Measurements from ENCODE around the gene ZNF575. TPM values are rescaled to one million over a fixed set of nuclear protein-coding genes. Genes with fewer than 3 reads are reported as not detected.

ZNF575 gene
- total RNA-seq, 1 experiment from 2014 or later = 0.13 TPM

GRCh38 chr19:43486412-43486811, 46.6 kb upstream of the ZNF575 start (continued):
- TF ChIP-seq SP1 (CRISPR knock-in tag; conservative IDR thresholded peaks at IDR 0.05) = no peak
- no peak for TF ChIP-seq JUN (CRISPR knock-in tag; IDR thresholded peaks at IDR 0.05)
- no peak for TF ChIP-seq NFE2L1 (CRISPR knock-in tag; IDR thresholded peaks at IDR 0.05)
- TF ChIP-seq, protein P1, sequence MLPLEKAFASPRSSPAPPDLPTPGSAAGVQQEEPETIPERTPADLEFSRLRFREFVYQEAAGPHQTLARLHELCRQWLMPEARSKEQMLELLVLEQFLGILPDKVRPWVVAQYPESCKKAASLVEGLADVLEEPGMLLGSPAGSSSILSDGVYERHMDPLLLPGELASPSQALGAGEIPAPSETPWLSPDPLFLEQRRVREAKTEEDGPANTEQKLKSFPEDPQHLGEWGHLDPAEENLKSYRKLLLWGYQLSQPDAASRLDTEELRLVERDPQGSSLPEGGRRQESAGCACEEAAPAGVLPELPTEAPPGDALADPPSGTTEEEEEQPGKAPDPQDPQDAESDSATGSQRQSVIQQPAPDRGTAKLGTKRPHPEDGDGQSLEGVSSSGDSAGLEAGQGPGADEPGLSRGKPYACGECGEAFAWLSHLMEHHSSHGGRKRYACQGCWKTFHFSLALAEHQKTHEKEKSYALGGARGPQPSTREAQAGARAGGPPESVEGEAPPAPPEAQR (CRISPR knock-in tag; IDR thresholded peaks at IDR 0.05) = no peak
- TF ChIP-seq TEAD4 (CRISPR knock-in tag; IDR thresholded peaks at IDR 0.05) = no peak
- TF ChIP-seq USF2 (CRISPR knock-in tag; IDR thresholded peaks at IDR 0.05) = no peak
- TF ChIP-seq, protein P2, sequence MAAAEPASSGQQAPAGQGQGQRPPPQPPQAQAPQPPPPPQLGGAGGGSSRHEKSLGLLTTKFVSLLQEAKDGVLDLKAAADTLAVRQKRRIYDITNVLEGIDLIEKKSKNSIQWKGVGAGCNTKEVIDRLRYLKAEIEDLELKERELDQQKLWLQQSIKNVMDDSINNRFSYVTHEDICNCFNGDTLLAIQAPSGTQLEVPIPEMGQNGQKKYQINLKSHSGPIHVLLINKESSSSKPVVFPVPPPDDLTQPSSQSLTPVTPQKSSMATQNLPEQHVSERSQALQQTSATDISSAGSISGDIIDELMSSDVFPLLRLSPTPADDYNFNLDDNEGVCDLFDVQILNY (CRISPR knock-in tag; IDR thresholded peaks at IDR 0.05) = no peak
- no peak for TF ChIP-seq TCF7 (CRISPR knock-in tag; IDR thresholded peaks at IDR 0.05; ENCODE audit: low read depth)
- TF ChIP-seq ZMAT4 (CRISPR knock-in tag; IDR thresholded peaks at IDR 0.05) = no peak

DNA sequence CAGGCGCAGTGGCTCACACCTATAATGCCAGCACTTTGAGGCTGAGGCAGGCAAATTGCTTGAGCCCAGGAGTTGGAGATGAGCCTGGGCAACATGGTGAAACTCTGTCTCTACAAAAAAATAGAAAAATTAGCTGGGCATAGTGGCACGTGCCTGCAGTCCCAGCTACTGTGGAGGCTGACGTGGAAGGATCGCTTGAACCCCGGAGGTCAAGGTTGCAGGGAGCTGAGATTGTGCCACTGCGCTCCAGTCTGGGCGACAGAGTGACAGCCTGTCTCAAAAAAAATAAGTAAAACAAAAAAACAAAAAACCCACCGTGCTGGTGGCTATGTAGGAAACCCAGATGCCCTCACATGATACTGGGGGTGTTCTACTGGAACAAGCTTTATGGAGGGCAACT, 44.8 kb upstream of the ZNF575 start:
- Mint-ChIP-seq H3K4me3 (no peak overlapping the region), H3K27me3 (ENCODE audit: low read depth) (no peaks in the 10 kb centered on the region; the same call in 1 of the 2 replicates), H3K36me3 (no peaks in the 10 kb centered on the region), H3K9me3 (no peaks in the 10 kb centered on the region), H3K27ac (no peak overlapping the region), H3K4me1 (no peaks in the 10 kb centered on the region)
- TF ChIP-seq NR2C2 (CRISPR knock-in tag; IDR thresholded peaks at IDR 0.05) (no peak), ESRRA (CRISPR knock-in tag; IDR thresholded peaks at IDR 0.05; ENCODE audit: borderline replicate concordance) (no peak), IRF2 (CRISPR knock-in tag; IDR thresholded peaks at IDR 0.05; ENCODE audit: borderline replicate concordance, low read depth) (no peak), ZNF219 (CRISPR knock-in tag; IDR thresholded peaks at IDR 0.05; ENCODE audit: borderline replicate concordance) (no peak), EMX1 (CRISPR knock-in tag; IDR thresholded peaks at IDR 0.05) (no peak), PRRX2 (CRISPR knock-in tag; IDR thresholded peaks at IDR 0.05) (no peak), NR1H2 (CRISPR knock-in tag; IDR thresholded peaks at IDR 0.05) (no peak), TEAD4 (CRISPR knock-in tag; IDR thresholded peaks at IDR 0.05) (no peak), FOXP1 (CRISPR knock-in tag; IDR thresholded peaks at IDR 0.05; ENCODE audit: borderline replicate concordance) (no peak), AFF4 (CRISPR knock-in tag; IDR thresholded peaks at IDR 0.05; ENCODE audit: borderline replicate concordance) (no peak)
- TF ChIP-seq, protein P2 (CRISPR knock-in tag; IDR thresholded peaks at IDR 0.05) = no peak
- TF ChIP-seq, protein P3, sequence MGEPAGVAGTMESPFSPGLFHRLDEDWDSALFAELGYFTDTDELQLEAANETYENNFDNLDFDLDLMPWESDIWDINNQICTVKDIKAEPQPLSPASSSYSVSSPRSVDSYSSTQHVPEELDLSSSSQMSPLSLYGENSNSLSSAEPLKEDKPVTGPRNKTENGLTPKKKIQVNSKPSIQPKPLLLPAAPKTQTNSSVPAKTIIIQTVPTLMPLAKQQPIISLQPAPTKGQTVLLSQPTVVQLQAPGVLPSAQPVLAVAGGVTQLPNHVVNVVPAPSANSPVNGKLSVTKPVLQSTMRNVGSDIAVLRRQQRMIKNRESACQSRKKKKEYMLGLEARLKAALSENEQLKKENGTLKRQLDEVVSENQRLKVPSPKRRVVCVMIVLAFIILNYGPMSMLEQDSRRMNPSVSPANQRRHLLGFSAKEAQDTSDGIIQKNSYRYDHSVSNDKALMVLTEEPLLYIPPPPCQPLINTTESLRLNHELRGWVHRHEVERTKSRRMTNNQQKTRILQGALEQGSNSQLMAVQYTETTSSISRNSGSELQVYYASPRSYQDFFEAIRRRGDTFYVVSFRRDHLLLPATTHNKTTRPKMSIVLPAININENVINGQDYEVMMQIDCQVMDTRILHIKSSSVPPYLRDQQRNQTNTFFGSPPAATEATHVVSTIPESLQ (CRISPR knock-in tag; IDR thresholded peaks at IDR 0.05) = no peak
- DNase-seq (ENCODE audit: low spot score) (no peak), ATAC-seq (no peak)
- CTCF ChIA-PET = interaction anchor here (1.2 kb wide), 1 partner anchor 41 kb away, joined by 3 read pairs; no protein-coding TSS in a partner anchor
- POLR2A ChIA-PET = no interaction called here

Data from WTC11 (cell line).